Measurements from ENCODE around the gene WNK2.
A peak's percentile ranks its signal among the peaks of the same experiment; 100 is the strongest.

Gene WNK2

DNA sequence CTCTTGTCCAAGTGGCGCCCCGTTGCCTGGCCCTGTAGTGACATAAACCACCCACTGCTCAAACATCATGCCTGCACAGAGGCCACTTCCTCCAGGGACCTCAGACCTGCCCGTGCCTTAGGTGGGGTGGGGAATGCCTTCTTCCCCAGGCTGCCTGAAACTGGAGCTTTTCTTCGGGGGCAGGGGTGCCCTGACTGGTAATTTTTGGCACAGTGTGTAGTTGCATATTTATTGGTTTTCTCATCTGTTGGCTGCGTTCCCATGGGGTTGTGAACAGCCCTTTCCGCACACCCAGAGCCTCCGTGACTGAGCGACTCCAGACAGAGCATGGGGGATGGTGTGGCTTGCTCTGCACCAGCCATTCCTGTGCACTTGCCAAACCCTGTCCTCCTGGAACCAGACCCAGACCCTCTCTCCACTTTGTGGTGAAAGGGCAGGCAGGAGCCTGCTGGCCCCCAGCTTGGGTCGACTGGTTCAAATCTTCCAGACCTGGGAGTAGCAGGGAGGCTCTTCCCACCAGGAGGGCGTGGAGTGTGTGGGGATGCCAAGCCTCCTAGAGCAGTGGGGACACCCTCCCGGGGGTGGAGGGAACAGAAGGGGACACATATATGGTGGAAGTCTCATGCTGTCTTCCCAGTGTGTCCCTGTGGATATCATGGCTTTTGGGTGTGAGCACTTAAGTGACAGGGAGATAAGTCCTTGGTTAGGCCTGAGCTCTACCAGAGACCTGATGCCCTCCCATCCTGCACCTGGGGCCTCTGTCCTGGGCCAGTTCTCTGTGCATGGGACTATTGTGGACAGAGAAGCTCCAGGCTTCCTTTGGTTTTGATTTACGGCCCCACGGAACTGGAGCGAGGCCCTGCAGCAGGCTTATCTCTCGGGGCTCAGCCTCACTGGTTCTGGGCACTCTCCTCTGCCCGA is 39.6 kb downstream of the WNK2 start:
- no peak overlapping the region for H3K4me3 ChIP-seq (ENCODE audit: control insufficient read depth, low read depth, low read length)
- TF ChIP-seq, protein P1, sequence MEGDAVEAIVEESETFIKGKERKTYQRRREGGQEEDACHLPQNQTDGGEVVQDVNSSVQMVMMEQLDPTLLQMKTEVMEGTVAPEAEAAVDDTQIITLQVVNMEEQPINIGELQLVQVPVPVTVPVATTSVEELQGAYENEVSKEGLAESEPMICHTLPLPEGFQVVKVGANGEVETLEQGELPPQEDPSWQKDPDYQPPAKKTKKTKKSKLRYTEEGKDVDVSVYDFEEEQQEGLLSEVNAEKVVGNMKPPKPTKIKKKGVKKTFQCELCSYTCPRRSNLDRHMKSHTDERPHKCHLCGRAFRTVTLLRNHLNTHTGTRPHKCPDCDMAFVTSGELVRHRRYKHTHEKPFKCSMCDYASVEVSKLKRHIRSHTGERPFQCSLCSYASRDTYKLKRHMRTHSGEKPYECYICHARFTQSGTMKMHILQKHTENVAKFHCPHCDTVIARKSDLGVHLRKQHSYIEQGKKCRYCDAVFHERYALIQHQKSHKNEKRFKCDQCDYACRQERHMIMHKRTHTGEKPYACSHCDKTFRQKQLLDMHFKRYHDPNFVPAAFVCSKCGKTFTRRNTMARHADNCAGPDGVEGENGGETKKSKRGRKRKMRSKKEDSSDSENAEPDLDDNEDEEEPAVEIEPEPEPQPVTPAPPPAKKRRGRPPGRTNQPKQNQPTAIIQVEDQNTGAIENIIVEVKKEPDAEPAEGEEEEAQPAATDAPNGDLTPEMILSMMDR (IDR thresholded peaks at IDR 0.05; ENCODE audit: control insufficient read depth, insufficient read depth, low read depth, low read length, missing control alignments), result no peak
- DNase-seq (ENCODE audit: low read depth), result peak; percentile 17

DNA sequence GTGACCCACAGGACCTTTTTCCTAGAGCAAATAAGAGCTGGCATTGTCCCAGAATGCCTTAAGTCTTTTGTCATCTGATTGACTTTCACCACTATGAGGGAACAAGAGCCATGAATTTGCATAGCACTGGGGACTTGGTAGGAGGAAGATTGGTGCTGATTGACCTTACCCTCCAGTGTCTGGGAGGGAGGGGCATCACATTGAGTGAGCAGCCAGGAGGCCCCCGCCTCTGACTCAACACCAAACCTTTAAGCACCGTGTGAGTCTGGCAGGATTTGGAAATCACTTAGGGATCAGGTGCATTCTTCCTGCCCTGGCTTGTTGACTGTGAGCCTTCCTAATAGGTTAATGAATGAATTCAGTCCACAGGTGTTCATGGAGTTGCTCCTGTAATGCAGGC is 40.7 kb downstream of the WNK2 start:
- TF ChIP-seq, protein P1 (IDR thresholded peaks at IDR 0.05; ENCODE audit: control insufficient read depth, insufficient read depth, low read depth, low read length, missing control alignments), result no peak
- no peak for DNase-seq (ENCODE audit: low read depth)
- H3K4me3 ChIP-seq (ENCODE audit: control insufficient read depth, low read depth, low read length), result no peak overlapping the region

DNA sequence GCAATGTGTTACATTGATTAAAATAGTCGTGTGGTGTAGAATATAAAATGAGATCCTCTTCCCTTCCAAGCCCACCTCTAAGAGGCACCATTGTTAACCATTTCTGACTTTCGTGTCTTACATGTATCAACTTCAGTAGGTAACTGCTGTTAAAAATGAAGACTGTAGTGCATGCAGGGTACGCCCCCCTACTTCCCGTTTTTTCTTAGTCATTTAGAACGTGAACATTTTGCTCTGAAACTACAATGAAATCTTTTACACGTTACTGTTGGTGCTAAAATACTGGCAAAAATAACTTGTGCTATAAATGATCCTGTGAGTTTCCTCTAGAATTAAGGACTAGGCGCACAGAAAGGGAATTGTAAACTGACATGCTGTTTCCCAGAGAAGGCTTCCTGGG is 41.5 kb downstream of the WNK2 start:
- no peak overlapping the region for H3K4me3 ChIP-seq (ENCODE audit: control insufficient read depth, low read depth, low read length)
- TF ChIP-seq, protein P1 (IDR thresholded peaks at IDR 0.05; ENCODE audit: control insufficient read depth, insufficient read depth, low read depth, low read length, missing control alignments), result no peak
- no peak for DNase-seq (ENCODE audit: low read depth)

DNA sequence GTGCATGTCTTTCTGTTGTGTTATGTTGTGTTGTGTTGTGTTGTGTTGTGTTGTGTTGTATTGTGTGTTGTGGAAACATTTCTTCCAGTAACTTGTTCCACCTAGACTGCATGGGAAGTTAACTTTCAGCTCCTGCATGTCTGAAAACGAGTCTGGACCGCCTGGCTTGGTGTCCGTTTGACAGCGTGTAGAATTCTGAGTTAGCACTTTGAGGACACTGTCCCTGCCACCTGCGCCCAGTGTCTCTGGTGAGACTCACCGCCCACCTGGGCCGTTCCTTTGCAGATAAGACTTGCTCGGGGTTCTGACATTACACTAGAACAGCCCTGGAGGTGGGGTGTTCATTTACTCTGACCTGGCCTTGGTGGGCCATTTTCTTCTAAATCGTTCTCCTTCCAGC is 42.0 kb downstream of the WNK2 start:
- DNase-seq (ENCODE audit: low read depth), result no peak
- no peak overlapping the region for H3K4me3 ChIP-seq (ENCODE audit: control insufficient read depth, low read depth, low read length)
- TF ChIP-seq, protein P1 (IDR thresholded peaks at IDR 0.05; ENCODE audit: control insufficient read depth, insufficient read depth, low read depth, low read length, missing control alignments), result no peak

DNA sequence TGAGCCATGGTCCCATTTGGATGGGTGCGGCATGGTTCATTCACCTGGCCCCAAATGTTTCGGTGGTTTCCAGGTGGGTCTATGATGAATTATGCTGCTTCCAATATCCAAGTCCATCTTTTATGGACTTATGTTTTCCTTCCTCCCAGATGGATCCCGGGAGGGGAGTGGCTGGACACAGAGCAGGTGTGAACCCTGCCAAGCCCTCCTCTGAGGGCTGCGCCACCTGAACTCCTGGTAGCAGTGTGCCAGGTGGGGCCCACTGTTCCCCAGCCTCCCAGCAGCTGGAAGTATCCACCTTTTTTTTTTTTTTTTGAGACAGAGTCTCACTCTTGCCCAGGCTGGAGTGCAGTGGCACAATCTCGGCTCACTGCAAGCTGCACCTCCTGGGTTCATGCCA is 42.9 kb downstream of the WNK2 start:
- DNase-seq (ENCODE audit: low read depth), result no peak
- TF ChIP-seq, protein P1 (IDR thresholded peaks at IDR 0.05; ENCODE audit: control insufficient read depth, insufficient read depth, low read depth, low read length, missing control alignments), result no peak
- no peak overlapping the region for H3K4me3 ChIP-seq (ENCODE audit: control insufficient read depth, low read depth, low read length)

DNA sequence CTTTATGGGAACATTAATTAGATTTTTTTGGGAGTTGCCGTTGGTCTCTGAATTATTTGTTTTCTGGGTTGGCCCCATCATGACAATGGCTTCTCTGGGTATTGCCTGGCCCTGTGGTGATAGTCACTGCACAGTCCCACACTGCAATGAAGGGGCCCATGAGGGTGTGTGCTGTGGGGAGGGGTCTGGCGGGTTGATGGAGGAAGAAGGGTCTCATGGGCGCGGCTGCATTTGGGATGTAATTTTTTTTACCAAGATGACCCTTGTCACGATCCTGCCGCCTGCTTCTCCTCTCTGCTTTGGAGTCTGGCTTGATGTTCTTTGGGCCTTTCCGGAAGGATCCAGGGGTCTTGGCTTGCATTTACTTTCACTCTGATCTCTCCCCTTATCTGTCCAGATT is 44.1 kb downstream of the WNK2 start:
- TF ChIP-seq, protein P1 (IDR thresholded peaks at IDR 0.05; ENCODE audit: control insufficient read depth, insufficient read depth, low read depth, low read length, missing control alignments), result no peak
- DNase-seq (ENCODE audit: low read depth), result no peak

More for the DNA sequence above, 44.1 kb downstream of the WNK2 start:
- H3K4me3 ChIP-seq (ENCODE audit: control insufficient read depth, low read depth, low read length), result no peak overlapping the region

Measured in AG09309 (cell line).